GM19324 (cell line): ENCODE results near the gene ZCCHC24.
"Not testable (repeated sequence)": the region's sequence is repeated elsewhere in the genome, so short reads cannot be mapped to it uniquely, and the experiment has no call there.

Experiments used
- ATAC-seq: cut with Tn5 transposase; IDR thresholded peaks from one replicate; pipeline ENCODE4 v1.9.1; 2021; ENCODE audit warnings: mild to moderate bottlenecking, moderate library complexity; ENCODE audit not compliant: unreplicated experiment, low FRiP score

The ZCCHC24 gene

DNA sequence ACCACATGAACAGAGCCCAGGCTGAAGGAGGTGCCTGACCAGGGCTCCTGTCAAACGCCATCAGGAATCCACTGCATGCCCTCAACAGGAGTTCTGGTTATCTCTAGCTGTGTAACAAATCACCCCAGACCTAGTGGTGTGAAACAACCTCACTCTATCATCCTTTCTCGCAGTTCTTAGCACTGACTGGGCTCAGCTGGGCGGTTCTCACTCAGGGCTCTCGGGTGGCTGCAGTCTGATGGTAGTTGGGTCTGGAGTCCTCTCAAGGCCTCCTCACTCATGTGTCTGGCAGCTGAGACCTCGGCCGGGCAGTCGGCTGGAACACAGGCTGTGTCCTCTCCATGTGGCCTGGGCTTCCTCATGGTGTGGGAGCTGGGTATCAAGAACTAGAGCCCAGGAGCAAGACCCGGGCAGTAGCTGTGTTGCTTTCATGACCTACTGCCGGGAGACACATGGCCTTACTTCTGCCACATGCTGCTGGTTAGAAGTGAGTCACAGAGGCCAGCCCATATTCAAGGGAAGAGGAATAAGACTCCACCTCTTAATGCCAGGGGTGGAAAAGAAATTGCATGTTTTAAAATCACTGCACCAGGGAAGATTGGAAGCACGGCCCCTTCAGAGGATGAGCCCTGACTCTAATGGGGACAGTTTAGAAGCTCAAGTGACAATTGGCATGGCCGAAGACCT lies 107.5 kb downstream of the ZCCHC24 start:
- ATAC-seq, result not testable (repeated sequence)

DNA sequence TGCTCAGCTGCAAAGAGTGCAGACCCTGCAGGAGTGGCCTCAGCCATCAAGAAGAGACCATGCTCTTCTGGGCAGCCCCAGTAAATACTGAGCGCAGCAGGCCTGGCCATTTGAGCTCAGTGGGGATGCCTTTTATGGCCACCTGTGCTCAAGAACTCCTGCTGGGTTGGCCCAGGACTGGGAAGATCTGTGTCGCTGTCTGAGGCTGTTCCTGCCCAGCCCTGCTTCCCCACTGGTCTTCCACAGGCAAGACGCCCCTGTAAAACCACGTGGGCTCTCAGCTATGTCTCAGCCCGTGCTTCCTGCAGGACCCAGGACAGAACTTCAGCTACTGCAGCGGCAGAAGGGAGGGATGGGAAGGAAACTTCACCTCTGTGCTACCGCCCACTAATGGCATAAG lies 108.7 kb downstream of the ZCCHC24 start:
- ATAC-seq, result no peak

DNA sequence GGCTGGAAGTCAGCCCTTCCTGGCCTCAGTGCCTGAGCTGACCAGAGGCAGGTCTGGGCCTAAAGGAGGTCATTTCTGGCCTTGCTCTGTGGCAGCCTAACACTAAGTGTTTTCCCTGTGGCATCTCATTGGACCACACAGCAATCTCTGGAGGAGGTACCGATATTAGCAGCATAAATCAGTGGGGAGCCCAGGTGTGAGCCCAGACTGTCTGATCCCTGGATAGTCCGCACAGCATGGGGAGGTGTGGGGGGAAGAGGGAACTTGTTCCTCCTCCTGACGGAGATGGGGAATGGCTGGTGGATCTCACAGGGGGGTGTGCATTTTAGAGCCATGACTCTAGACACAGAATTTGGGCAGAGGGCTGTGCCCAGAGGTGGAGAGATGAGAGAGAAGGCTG lies 109.1 kb downstream of the ZCCHC24 start:
- ATAC-seq, result no peak

DNA sequence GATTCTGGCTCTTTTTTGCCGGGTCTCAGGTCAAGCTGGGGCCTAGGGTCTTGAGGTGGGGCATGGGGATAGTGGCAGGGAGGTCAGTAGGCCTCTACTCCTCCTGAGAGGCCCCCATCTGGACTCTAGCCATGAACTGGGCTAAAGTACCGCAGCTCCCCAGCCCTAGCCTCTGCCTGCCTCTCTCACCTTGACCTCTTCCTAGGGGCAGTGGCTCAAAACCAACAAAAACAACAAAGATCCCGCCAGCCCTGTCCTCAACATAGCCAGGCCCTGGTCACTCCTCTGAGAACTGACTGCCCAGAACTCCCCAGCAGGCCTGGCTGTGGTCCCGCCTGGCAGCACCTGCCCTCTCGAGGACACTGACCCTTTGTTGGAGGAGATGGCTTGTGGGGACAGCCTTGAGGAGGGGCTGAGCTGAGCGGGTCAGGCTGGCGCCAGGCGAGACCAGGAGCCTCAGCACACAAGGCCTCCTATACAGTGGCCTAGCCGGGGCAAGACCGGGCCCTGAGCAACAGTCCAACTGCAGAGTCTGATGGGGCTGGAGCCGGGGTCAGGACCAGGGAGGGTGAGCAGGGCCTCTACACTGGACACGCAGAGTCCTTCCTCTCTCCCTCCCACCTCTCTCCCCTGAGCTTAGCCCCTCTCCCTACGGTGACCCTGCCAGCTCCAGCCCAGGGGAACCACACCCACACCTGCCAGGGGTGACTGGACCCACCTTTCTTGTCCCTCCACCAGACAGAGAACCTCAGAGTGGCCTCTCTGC lies 109.8 kb downstream of the ZCCHC24 start:
- ATAC-seq, result no peak

DNA sequence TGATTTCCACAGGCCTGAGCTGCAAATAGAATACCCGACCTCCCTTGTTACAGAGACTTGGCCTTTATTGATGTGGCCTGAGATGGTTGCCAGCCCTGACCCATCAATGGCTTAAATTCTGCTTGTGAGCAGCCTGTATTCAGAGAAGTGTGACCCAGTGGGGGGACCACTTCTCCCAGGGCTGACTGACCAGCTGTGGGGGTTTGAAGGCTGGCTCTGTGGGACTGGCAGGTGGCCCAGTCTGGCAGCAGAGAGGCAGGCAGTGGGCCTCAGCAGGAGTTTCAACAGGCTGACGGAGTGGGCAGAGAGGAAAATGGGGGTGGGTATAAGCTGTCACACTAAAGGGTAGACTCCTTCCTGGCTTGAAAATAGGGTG lies 110.3 kb downstream of the ZCCHC24 start:
- no peak for ATAC-seq

DNA sequence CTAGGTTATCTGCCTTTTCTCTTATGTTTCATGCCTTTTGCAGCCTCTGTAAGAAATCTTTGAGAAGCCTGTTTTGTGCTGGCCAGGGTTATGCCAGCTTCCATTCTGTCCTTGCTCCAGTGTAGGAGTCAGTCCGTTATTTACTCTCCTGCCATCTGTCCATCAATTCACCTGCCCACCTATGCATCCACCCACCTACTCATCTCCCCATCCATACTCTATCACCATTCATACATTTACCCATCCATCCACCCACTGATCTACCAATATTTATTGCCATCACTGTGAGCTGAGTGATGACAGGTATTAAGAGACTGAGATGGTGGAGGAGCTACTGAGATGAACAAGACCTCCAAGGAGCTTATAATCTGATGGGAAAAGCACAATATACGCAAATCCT lies 110.9 kb downstream of the ZCCHC24 start:
- ATAC-seq, result no peak

DNA sequence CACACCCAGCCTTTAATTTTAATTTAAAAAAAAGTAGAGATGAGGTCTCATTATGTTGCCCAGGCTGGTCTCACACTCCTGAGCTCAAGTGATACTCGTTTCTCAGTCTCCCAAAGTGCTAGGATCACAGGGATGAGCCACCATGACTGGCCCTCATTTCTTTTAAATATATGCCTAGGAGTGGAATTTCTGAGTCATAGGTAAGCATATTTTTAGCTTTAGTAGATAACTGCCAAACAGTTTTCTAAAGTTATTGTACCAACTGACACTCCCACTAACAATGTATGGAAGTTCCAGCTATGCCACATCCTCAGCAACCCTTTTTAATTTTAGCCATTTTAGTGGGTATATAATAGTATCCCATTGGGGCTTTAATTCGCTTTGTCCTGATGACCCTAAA lies 111.9 kb downstream of the ZCCHC24 start:
- ATAC-seq, result no peak

DNA sequence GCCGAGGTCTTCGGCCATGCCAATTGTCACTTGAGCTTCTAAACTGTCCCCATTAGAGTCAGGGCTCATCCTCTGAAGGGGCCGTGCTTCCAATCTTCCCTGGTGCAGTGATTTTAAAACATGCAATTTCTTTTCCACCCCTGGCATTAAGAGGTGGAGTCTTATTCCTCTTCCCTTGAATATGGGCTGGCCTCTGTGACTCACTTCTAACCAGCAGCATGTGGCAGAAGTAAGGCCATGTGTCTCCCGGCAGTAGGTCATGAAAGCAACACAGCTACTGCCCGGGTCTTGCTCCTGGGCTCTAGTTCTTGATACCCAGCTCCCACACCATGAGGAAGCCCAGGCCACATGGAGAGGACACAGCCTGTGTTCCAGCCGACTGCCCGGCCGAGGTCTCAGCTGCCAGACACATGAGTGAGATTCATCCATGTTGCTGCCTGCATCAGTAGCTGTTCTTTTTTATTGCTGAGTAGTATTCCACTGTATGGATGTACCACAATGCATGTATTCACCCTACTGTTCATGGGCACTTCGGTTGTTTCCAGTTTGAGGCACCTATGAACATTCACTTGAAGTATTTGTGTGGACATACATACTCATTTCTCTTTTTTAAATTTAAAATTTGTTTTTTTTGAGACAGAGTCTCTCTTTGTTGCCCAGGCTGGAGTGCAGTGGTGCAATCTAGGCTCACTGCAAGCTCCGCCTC lies 112.7 kb downstream of the ZCCHC24 start:
- ATAC-seq, result not testable (repeated sequence)
